ENCODE data around the gene IFI44.
A peak's percentile ranks its signal among the peaks of the same experiment; 100 is the strongest.

Gene IFI44

DNA sequence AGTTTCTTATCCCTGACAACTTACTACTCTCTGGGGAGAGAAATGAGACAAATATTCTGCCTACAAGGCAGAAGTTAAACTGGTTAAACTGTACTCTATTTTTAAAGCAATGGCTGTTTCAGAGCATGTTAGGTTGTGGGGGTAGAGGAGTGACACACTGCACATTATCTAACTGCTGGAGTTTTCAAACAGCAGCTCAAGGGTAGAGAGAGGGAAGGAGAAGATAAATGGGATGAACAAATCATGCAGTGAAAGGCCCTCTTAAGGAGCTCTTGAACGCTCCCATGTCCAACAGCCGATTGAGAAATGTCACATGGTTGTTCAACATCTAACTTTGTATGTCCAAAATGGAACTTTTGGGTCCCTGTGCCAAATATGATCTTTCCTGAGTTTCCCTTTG lies 43.4 kb upstream of the IFI44 start:
- WGBS, 2 donors (ENCODE audit: extremely low coverage in 2 of 2, insufficient read length in 2 of 2, insufficient replicate concordance in 1 of 2), result no CpG with 5 or more reads among the region's 2 CpGs
- no peak overlapping the region for H3K14ac ChIP-seq (ENCODE audit: low read length)

DNA sequence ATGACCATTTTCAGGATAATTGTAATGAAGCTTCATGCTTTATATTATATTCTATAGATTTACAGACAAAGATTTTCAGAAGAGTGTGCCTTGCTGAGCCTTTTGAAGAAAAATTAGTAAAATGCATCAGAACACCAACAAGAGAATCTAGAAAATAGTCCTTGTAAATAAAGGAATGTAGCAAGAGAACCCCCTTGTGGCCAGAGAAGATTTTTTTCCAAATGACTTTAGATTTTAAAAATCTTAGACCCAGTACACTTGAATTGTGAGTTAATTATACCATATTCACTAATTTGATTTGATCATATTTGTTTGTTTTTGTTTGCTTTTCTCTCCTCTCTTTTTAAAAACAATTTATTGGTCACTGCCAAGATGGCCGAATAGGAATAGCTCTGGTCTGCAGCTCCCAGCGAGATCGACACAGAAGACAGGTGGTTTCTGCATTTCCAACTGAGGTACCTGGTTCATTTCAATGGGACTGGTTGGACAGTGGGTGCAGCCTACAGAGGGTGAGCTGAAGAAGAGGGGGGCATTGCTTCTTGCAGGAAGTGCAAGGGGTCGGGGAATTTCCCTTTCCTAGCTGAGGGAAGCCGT lies 42.2 kb upstream of the IFI44 start:
- no peak overlapping the region for H3K4me2 ChIP-seq (ENCODE audit: insufficient read depth, low read length, poor library complexity, severe bottlenecking)

More for the DNA sequence above, 43.4 kb upstream of the IFI44 start:
- H3K9me3 ChIP-seq (replicated peaks in 1 of 2; ENCODE audit: control insufficient read depth in 2 of 2, insufficient read depth in 1 of 2, low read depth in 1 of 2, low read length in 2 of 2), result no peaks in the 10 kb centered on the region
- H2AK5ac ChIP-seq (ENCODE audit: low read depth, low read length), result no peak overlapping the region
- no peak overlapping the region for H3K18ac ChIP-seq (ENCODE audit: low read length)
- no peaks in the 10 kb centered on the region for H3K79me1 ChIP-seq (ENCODE audit: low read depth, low read length)
- no peak overlapping the region for H4K8ac ChIP-seq (ENCODE audit: low read depth, low read length)
- H2BK5ac ChIP-seq (ENCODE audit: low read length), result no peak overlapping the region
- H3K4me1 ChIP-seq (ENCODE audit: control insufficient read depth in 2 of 2, insufficient read depth in 1 of 2, low read depth in 1 of 2, low read length in 2 of 2), result peaks cover 0 to 2% of the 10 kb centered on the region in 2 donors
- H3K4me3 ChIP-seq (ENCODE audit: low read length in 2 of 2), result no peak overlapping the region
- H2AFZ ChIP-seq (ENCODE audit: low read length), result peak overlapping the region; percentile 40
- H3K27ac ChIP-seq (replicated peaks; ENCODE audit: low read length), result no peak overlapping the region
- no peak overlapping the region for H2BK15ac ChIP-seq (ENCODE audit: low read length)
- H3K9ac ChIP-seq (ENCODE audit: low read depth, low read length, poor library complexity), result no peak overlapping the region
- no peak overlapping the region for H4K91ac ChIP-seq (ENCODE audit: low read depth, low read length, poor library complexity)
- H2BK12ac ChIP-seq (ENCODE audit: low read length), result no peak overlapping the region
- H3K23ac ChIP-seq (ENCODE audit: low read depth, low read length, poor library complexity), result no peak overlapping the region
- H3K36me3 ChIP-seq (replicated peaks in 1 of 2; ENCODE audit: control insufficient read depth in 2 of 2, insufficient read depth in 2 of 2, low read length in 2 of 2), result no peaks in the 10 kb centered on the region
- no peak overlapping the region for H2BK120ac ChIP-seq (ENCODE audit: low read depth, low read length)
- H3K4me2 ChIP-seq (ENCODE audit: insufficient read depth, low read length, poor library complexity, severe bottlenecking), result no peak overlapping the region
- DNase-seq (ENCODE audit: low spot score), result no peak
- H3K4ac ChIP-seq (ENCODE audit: low read length), result no peak overlapping the region
- no peaks in the 10 kb centered on the region for H3K27me3 ChIP-seq (ENCODE audit: control insufficient read depth in 3 of 3, insufficient read depth in 3 of 3, low read depth in 1 of 3, low read length in 3 of 3)

DNA sequence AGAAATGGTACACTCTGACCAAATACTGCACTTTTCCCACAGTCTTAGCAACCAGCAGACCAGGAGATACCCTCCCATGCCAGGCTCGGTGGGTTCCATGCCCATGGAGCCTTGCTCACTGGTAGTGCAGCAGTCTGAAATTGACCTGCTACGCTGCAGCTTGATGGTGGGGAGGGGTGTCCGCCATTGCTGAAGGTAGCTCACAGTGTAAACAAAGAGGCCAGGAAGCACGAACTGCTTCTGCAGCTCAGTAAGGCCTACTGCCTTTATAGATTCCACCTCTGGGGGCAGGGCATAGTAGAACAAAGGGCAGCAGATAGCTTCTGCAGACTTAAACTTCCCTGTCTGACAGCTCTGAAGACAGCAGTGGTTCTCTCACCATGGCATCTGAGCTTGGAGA lies 41.7 kb upstream of the IFI44 start:
- Histone ChIP-seq H3K14ac (ENCODE audit: low read length) (peak overlapping the region; percentile 56), H2BK120ac (ENCODE audit: low read depth, low read length) (no peak overlapping the region), H3K79me1 (ENCODE audit: low read depth, low read length) (no peaks in the 10 kb centered on the region), H3K36me3 (replicated peaks in 1 of 2; ENCODE audit: control insufficient read depth in 2 of 2, insufficient read depth in 2 of 2, low read length in 2 of 2) (no peaks in the 10 kb centered on the region), H2BK12ac (ENCODE audit: low read length) (peak overlapping the region; percentile 46), H4K8ac (ENCODE audit: low read depth, low read length) (no peak overlapping the region), H3K4me3 (ENCODE audit: low read length in 2 of 2) (no peak overlapping the region), H3K27me3 (ENCODE audit: control insufficient read depth in 3 of 3, insufficient read depth in 3 of 3, low read depth in 1 of 3, low read length in 3 of 3) (no peaks in the 10 kb centered on the region), H3K4me2 (ENCODE audit: insufficient read depth, low read length, poor library complexity, severe bottlenecking) (no peak overlapping the region), H3K9me3 (replicated peaks in 1 of 2; ENCODE audit: control insufficient read depth in 2 of 2, insufficient read depth in 1 of 2, low read depth in 1 of 2, low read length in 2 of 2) (no peaks in the 10 kb centered on the region), H3K4me1 (ENCODE audit: control insufficient read depth in 2 of 2, insufficient read depth in 1 of 2, low read depth in 1 of 2, low read length in 2 of 2) (peaks cover 0 to 2% of the 10 kb centered on the region in 2 donors), H3K9ac (ENCODE audit: low read depth, low read length, poor library complexity) (no peak overlapping the region), H2AFZ (ENCODE audit: low read length) (no peak overlapping the region), H3K27ac (replicated peaks; ENCODE audit: low read length) (no peak overlapping the region), H3K18ac (ENCODE audit: low read length) (no peak overlapping the region), H3K23ac (ENCODE audit: low read depth, low read length, poor library complexity) (no peak overlapping the region), H2BK5ac (ENCODE audit: low read length) (no peak overlapping the region), H2BK15ac (ENCODE audit: low read length) (no peak overlapping the region), H3K4ac (ENCODE audit: low read length) (no peak overlapping the region), H4K91ac (ENCODE audit: low read depth, low read length, poor library complexity) (no peak overlapping the region), H2AK5ac (ENCODE audit: low read depth, low read length) (no peak overlapping the region)
- no peak for DNase-seq (ENCODE audit: low spot score)
- WGBS, 2 donors (ENCODE audit: extremely low coverage in 2 of 2, insufficient read length in 2 of 2, insufficient replicate concordance in 1 of 2), result no CpG with 5 or more reads among the region's 4 CpGs

More for the DNA sequence above, 42.2 kb upstream of the IFI44 start:
- Histone ChIP-seq H3K27ac (replicated peaks; ENCODE audit: low read length) (no peak overlapping the region), H3K9ac (ENCODE audit: low read depth, low read length, poor library complexity) (no peak overlapping the region), H3K18ac (ENCODE audit: low read length) (no peak overlapping the region), H3K27me3 (ENCODE audit: control insufficient read depth in 3 of 3, insufficient read depth in 3 of 3, low read depth in 1 of 3, low read length in 3 of 3) (no peaks in the 10 kb centered on the region), H3K4me1 (ENCODE audit: control insufficient read depth in 2 of 2, insufficient read depth in 1 of 2, low read depth in 1 of 2, low read length in 2 of 2) (peaks cover 0 to 2% of the 10 kb centered on the region in 2 donors), H3K14ac (ENCODE audit: low read length) (no peak overlapping the region), H3K36me3 (replicated peaks in 1 of 2; ENCODE audit: control insufficient read depth in 2 of 2, insufficient read depth in 2 of 2, low read length in 2 of 2) (no peaks in the 10 kb centered on the region), H3K79me1 (ENCODE audit: low read depth, low read length) (no peaks in the 10 kb centered on the region), H2AFZ (ENCODE audit: low read length) (no peak overlapping the region), H2BK12ac (ENCODE audit: low read length) (no peak overlapping the region), H2BK15ac (ENCODE audit: low read length) (no peak overlapping the region), H4K91ac (ENCODE audit: low read depth, low read length, poor library complexity) (no peak overlapping the region), H3K23ac (ENCODE audit: low read depth, low read length, poor library complexity) (no peak overlapping the region), H2AK5ac (ENCODE audit: low read depth, low read length) (no peak overlapping the region), H3K9me3 (replicated peaks in 1 of 2; ENCODE audit: control insufficient read depth in 2 of 2, insufficient read depth in 1 of 2, low read depth in 1 of 2, low read length in 2 of 2) (no peaks in the 10 kb centered on the region), H3K4ac (ENCODE audit: low read length) (no peak overlapping the region), H4K8ac (ENCODE audit: low read depth, low read length) (no peak overlapping the region), H2BK120ac (ENCODE audit: low read depth, low read length) (no peak overlapping the region), H2BK5ac (ENCODE audit: low read length) (no peak overlapping the region), H3K4me3 (ENCODE audit: low read length in 2 of 2) (no peak overlapping the region)
- DNase-seq (ENCODE audit: low spot score), result no peak
- no CpG with 5 or more reads among the region's 5 CpGs for WGBS, 2 donors (ENCODE audit: extremely low coverage in 2 of 2, insufficient read length in 2 of 2, insufficient replicate concordance in 1 of 2)

DNA sequence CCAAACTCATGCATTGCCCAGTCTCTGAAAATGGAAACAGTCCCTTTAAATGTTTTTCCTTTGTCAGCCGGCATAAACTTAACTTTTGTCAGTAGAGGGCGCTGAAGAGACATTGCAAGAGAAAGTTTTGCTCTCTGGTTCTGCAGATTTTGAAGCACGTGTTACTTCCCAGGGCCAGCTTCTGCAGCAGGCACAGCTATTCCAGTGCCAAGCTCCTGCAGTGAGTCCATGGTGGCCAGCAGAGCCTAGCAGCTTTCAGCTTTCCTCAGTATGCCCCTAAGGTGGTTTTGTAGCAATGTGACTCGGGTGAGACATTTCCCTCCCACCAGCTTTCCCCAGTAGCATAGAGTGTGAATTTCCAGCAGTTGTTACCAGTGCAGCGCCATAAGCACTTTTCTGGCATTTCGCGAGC lies 32.0 kb upstream of the IFI44 start:
- no peak overlapping the region for H2BK120ac ChIP-seq (ENCODE audit: low read depth, low read length)
- no peak overlapping the region for H3K14ac ChIP-seq (ENCODE audit: low read length)
- H3K4me2 ChIP-seq (ENCODE audit: insufficient read depth, low read length, poor library complexity, severe bottlenecking), result no peak overlapping the region
- no peak overlapping the region for H3K18ac ChIP-seq (ENCODE audit: low read length)
- no peak overlapping the region for H3K23ac ChIP-seq (ENCODE audit: low read depth, low read length, poor library complexity)
- no peak overlapping the region for H2BK15ac ChIP-seq (ENCODE audit: low read length)
- no peak overlapping the region for H3K4me3 ChIP-seq (ENCODE audit: low read length in 2 of 2)
- no peak overlapping the region for H3K9ac ChIP-seq (ENCODE audit: low read depth, low read length, poor library complexity)
- H4K91ac ChIP-seq (ENCODE audit: low read depth, low read length, poor library complexity), result no peak overlapping the region
- H4K8ac ChIP-seq (ENCODE audit: low read depth, low read length), result no peak overlapping the region
- no peak overlapping the region for H2AK5ac ChIP-seq (ENCODE audit: low read depth, low read length)
- H3K9me3 ChIP-seq (replicated peaks in 1 of 2; ENCODE audit: control insufficient read depth in 2 of 2, insufficient read depth in 1 of 2, low read depth in 1 of 2, low read length in 2 of 2), result no peaks in the 10 kb centered on the region
- DNase-seq (ENCODE audit: low spot score), result peak; percentile 78
- no peak overlapping the region for H3K27ac ChIP-seq (replicated peaks; ENCODE audit: low read length)
- no peak overlapping the region for H2BK12ac ChIP-seq (ENCODE audit: low read length)
- H3K4ac ChIP-seq (ENCODE audit: low read length), result no peak overlapping the region
- H2AFZ ChIP-seq (ENCODE audit: low read length), result peak overlapping the region; percentile 64
- no peak overlapping the region for H2BK5ac ChIP-seq (ENCODE audit: low read length)
- H3K4me1 ChIP-seq (ENCODE audit: control insufficient read depth in 2 of 2, insufficient read depth in 1 of 2, low read depth in 1 of 2, low read length in 2 of 2), result peaks cover 2% of the 10 kb centered on the region in 2 donors
- no peaks in the 10 kb centered on the region for H3K27me3 ChIP-seq (ENCODE audit: control insufficient read depth in 3 of 3, insufficient read depth in 3 of 3, low read depth in 1 of 3, low read length in 3 of 3)
- H3K36me3 ChIP-seq (replicated peaks in 1 of 2; ENCODE audit: control insufficient read depth in 2 of 2, insufficient read depth in 2 of 2, low read length in 2 of 2), result no peaks in the 10 kb centered on the region
- no CpG with 5 or more reads among the region's 7 CpGs for WGBS, 2 donors (ENCODE audit: extremely low coverage in 2 of 2, insufficient read length in 2 of 2, insufficient replicate concordance in 1 of 2)
- no peaks in the 10 kb centered on the region for H3K79me1 ChIP-seq (ENCODE audit: low read depth, low read length)
